Mucosa of descending colon (tissue), 3 donors: ENCODE results near the gene INSYN1. TPM values are rescaled to one million over a fixed set of nuclear protein-coding genes. Genes with fewer than 3 reads are reported as not detected.
"Not testable (repeated sequence)": the region's sequence is repeated elsewhere in the genome, so short reads cannot be mapped to it uniquely, and the experiment has no call there.

Experiments used
- ATAC-seq: fragments of 200-7000 bp; cut with Tn5 transposase; one replicate; pipeline ENCODE4 v1.9.1; 2020; ENCODE audit warnings: mild to moderate bottlenecking, moderate library complexity
- DNase-seq, 3 donors: peaks; one replicate each; pipeline ENCODE4 v3.0.0-alpha.2; 2020
- H3K36me3 ChIP-seq: fragments of 200-600 bp; one replicate; pipeline ENCODE4 v1.8.0; 2021; ENCODE audit warnings: low read depth, mild to moderate bottlenecking
- H3K4me1 ChIP-seq: fragments of 200-600 bp; one replicate; pipeline ENCODE4 v1.8.0; 2021; ENCODE audit warnings: low read depth, mild to moderate bottlenecking
- H3K4me3 ChIP-seq: fragments of 200-600 bp; one replicate; pipeline ENCODE4 v1.8.0; 2021; ENCODE audit warnings: mild to moderate bottlenecking
- H3K9me3 ChIP-seq: fragments of 200-600 bp; one replicate; pipeline ENCODE4 v1.8.0; 2021; ENCODE audit warnings: mild to moderate bottlenecking
- CTCF ChIP-seq: fragments of 200-600 bp; IDR thresholded peaks from one replicate; pipeline ENCODE4 v1.8.0; 2022; ENCODE audit warnings: antibody characterized with exemption, mild to moderate bottlenecking
- intact Hi-C, 2 donors: fragments of 100-400 bp; cut with DNase I in 1 of 2; cut with micrococcal nuclease in 1 of 2; formaldehyde crosslinking; loops; one replicate each; pipeline versions ENCODE4 v1.11.0 to v1.11.1; 2022; cut with DNase I, micrococcal nuclease
- total RNA-seq, 3 donors: library from RNA; stranded (reverse); fragmentation: NEBNext Ultra II Directional in 2 of 3; extraction: Animal tissue kit (Norgen Biotek cat#: 25700) in 2 of 3; gene quantifications; one replicate each; pipeline versions ENCODE4 v1.2.1 to v1.2.4, GENCODE V29; 2021 to 2023
- donor health status: DM: no; HTN: no; CAD: no; lungs with moderate emphysema.
- donor health status: DM: no; HTN: no; CAD: no.
- donor health status: DM: no; HTN: yes; CAD: no.

Gene INSYN1
- total RNA-seq, 3 donors from 2014 or later = 0.98 to 9.0 (median 1.8) TPM

- Histone ChIP-seq H3K4me1 (no peaks in the 10 kb centered on the region), H3K9me3 (no peaks in the 10 kb centered on the region), H3K36me3 (no peaks in the 10 kb centered on the region), H3K4me3 (no peak overlapping the region)
- DNase-seq (no peak), ATAC-seq (no peak)
- intact Hi-C loops = no loop called here
- no peak for TF ChIP-seq CTCF
These were observed 43.2 kb upstream of the INSYN1 start for GRCh38 chr15:73796331-73796831.

- intact Hi-C loops = no loop called here
- H3K36me3 ChIP-seq = no peaks in the 10 kb centered on the region
- H3K4me1 ChIP-seq = no peaks in the 10 kb centered on the region
- no peaks in the 10 kb centered on the region for H3K9me3 ChIP-seq
- DNase-seq (no peak), ATAC-seq (peak; percentile 28)
- no peak for TF ChIP-seq CTCF
- no peak overlapping the region for H3K4me3 ChIP-seq
These were observed 41.4 kb upstream of the INSYN1 start for GRCh38 chr15:73794443-73795133.

GRCh38 chr15:73792899-73793541 is 39.9 kb upstream of the INSYN1 start:
- intact Hi-C loops, ATAC-seq, H3K9me3 ChIP-seq, H3K4me3 ChIP-seq, H3K36me3 ChIP-seq, DNase-seq, H3K4me1 ChIP-seq: not testable (repeated sequence)

GRCh38 chr15:73792415-73792814 is 39.3 kb upstream of the INSYN1 start:
- intact Hi-C loops = no loop called here
- no peaks in the 10 kb centered on the region for H3K4me1 ChIP-seq
- H3K9me3 ChIP-seq = no peaks in the 10 kb centered on the region
- H3K36me3 ChIP-seq = no peaks in the 10 kb centered on the region
- H3K4me3 ChIP-seq = no peak overlapping the region
- no peak for DNase-seq
- no peak for ATAC-seq
- no peak for TF ChIP-seq CTCF

GRCh38 chr15:73789521-73790240 is 36.5 kb upstream of the INSYN1 start:
- Histone ChIP-seq H3K36me3 (no peaks in the 10 kb centered on the region), H3K4me3 (no peak overlapping the region), H3K4me1 (no peaks in the 10 kb centered on the region), H3K9me3 (no peaks in the 10 kb centered on the region)
- no peak for TF ChIP-seq CTCF
- DNase-seq (no peak), ATAC-seq (no peak)
- intact Hi-C loops = no loop called here

GRCh38 chr15:73787621-73788020 is 34.5 kb upstream of the INSYN1 start:
- no peak for TF ChIP-seq CTCF
- Histone ChIP-seq H3K9me3 (no peaks in the 10 kb centered on the region), H3K4me1 (no peaks in the 10 kb centered on the region), H3K36me3 (no peaks in the 10 kb centered on the region), H3K4me3 (no peak overlapping the region)
- intact Hi-C loops = no loop called here
- ATAC-seq (no peak), DNase-seq (no peak)
